HG03095 (cell line): ENCODE measurements around the gene SUZ12.
A peak's percentile ranks its signal among the peaks of the same experiment; 100 is the strongest.
"Not testable (repeated sequence)": the region's sequence is repeated elsewhere in the genome, so short reads cannot be mapped to it uniquely, and the experiment has no call there.

Experiments
- ATAC-seq: cut with Tn5 transposase; IDR thresholded peaks from one replicate; pipeline ENCODE4 v1.9.1; 2021; ENCODE audit warnings: moderate library complexity; ENCODE audit not compliant: unreplicated experiment

Gene SUZ12

GRCh38 chr17:31936615-31937609, at the start of gene SUZ12:
SUZ12 (plus strand) TSS chr17:31937007; CDS start chr17:31937247, 240 bp downstream.
- ATAC-seq, result peak; percentile 96

DNA sequence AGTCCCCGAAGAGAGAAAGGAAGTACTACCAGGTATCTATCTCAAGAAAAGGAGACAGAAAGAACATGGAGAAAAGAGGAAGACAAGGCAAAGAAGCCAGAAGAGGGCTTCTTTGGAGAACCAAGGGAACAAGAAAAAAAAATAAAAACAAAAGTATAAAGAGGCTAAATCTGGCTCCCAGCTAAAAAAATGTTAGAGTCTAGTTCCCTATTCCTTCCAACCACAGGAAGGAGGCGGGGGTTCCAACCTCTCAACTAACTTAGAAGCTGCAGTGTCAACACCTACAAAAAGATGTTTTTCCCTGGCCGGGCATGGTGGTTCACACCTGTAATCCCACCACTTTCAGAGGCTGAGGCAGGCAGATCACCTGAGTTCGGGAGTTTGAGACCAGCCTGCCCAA, 48.7 kb upstream of the SUZ12 start:
- no peak for ATAC-seq

- ATAC-seq, result no peak
Measured at GRCh38 chr17:31900877-31901276, 35.9 kb upstream of the SUZ12 start.

DNA sequence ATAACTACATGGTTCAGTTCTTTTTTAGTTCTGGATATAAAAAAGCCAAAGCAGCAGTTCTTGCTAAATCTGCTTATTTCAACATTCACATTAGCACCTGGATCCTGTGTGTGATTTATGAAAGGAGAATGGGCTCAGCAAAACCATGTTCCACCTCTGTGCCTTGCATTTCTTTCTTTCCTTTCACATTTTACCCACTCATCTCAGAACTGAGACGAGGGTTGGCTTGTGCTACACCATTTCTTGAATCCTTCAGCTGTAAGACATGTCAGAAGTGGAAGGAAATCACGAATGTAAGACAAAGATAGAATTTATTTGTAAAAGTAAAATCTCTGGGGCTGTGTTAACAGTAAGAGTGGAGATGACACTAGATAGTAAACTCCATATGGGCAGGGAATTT, 34.1 kb upstream of the SUZ12 start:
- ATAC-seq, result no peak

GRCh38 chr17:31903401-31903800, 33.4 kb upstream of the SUZ12 start:
- no peak for ATAC-seq

- no peak for ATAC-seq
Measured at GRCh38 chr17:31907342-31907962, 29.4 kb upstream of the SUZ12 start.

- no peak for ATAC-seq
Measured at GRCh38 chr17:31908386-31908785, 28.4 kb upstream of the SUZ12 start.

GRCh38 chr17:31912705-31913104, 24.1 kb upstream of the SUZ12 start:
- ATAC-seq, result not testable (repeated sequence)

DNA sequence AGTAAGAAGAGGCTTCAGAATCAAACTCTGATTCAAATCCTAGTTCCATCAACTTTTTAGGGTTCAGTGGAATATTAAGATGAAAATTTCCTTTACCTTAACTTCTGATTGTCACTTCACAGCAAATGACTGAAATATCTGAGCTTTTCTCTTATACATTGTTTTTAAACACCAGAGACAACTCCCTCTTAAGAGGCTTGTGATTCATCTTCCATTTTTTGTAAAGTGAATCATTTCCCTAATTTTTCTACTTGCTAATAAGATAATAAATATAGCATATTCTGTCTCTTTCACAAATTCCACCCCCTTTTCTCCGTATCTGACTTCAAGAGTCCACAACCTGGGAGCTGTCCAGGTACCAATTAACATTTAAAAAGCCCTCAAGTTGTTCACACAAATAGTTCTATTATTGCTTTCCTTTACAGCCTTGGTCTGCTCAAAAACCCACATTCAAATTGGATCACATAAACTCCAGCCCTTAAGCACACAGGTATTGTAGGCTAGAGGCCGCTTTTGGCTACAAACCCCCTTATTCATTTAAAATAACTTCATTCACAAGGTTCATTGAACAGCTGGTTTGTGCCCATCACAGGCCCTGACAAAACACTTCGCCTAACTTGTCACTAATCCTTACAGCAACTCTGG, 21.2 kb upstream of the SUZ12 start:
- no peak for ATAC-seq

DNA sequence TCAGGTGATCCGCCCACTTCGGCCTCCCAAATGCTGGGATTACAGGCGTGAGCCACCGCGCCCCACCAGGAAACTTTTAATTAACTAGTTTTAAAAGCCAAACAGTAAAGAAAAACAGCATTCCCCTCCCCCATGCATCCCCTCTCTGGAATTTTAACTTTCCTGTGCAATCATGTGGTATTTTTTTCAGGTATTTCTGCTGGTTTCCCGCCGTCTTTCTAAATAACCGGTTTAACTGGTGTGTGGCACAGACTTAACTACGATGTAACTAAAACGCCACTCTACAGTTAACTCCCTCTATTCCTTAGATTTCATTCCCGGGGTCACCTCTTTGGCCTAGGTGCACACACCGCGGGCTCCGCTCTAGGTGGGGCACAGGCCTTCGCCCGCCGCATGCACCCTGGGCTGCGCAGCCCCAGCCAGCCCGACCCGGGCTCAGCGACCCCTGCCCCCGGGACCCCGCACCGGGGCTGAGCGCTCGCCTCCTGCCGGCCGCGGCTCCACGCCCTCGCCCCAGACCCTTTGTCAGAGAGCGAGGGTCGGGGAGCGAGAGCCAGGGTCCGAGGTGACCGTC, 20.2 kb upstream of the SUZ12 start:
- ATAC-seq, result no peak

DNA sequence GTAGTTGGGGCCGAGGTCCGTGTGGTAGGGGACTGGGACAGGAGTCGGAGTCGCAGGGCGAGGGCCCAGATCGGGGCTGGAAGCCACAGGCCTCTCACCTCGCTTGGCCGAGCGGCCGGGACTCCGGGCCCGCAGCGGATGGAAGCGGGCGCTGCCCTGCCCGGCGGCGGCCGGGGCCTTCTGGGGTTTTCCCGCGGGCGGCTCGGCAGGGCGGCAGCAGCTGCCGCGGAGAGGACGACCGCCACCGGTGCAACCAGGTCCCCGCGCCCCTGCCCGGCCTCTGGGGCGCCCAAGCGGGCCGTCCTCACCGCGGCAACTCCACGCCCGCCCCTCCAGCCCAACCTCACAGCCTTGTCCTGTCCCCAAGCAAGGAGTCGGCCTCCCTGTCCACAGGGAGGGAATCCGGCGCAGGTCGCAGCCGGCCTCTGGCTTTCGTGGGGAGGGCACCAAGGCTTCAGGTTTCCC, 19.7 kb upstream of the SUZ12 start:
- ATAC-seq, result no peak

- not testable (repeated sequence) for ATAC-seq
Measured at GRCh38 chr17:31917721-31918120, 19.1 kb upstream of the SUZ12 start.

- ATAC-seq, result no peak
Measured at GRCh38 chr17:31918701-31919128, 18.1 kb upstream of the SUZ12 start.

- ATAC-seq, result no peak
Measured at GRCh38 chr17:31919802-31920525, 16.8 kb upstream of the SUZ12 start.

DNA sequence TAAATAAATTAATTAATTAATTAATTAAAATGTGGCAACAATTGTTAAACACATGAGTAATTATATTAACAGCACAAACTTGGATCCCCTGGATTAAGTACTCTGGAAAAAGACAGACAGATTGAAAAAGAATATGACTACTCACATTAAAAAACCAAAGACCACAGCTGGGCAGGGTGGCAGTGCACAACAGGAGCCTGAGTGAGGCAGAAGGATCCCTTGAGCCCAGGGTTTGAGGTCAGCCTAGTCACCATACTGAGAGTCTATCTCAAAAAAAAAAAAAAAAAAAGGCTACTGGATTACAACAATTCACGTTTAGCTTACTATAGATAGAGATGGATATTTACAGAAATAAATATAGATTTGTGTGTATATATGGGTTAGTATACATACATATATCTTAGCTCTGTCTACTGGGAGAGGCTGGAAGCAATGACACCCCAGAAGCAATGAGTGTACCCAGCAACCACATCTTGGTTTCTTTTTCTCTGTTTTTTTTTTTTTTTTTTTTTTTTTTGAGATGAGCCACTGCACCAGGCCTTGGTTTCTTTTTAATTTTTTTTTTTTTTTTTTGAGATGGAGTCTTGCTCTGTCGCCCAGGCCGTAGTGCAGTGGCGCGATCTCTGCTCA, 10.6 kb upstream of the SUZ12 start:
- ATAC-seq, result no peak

DNA sequence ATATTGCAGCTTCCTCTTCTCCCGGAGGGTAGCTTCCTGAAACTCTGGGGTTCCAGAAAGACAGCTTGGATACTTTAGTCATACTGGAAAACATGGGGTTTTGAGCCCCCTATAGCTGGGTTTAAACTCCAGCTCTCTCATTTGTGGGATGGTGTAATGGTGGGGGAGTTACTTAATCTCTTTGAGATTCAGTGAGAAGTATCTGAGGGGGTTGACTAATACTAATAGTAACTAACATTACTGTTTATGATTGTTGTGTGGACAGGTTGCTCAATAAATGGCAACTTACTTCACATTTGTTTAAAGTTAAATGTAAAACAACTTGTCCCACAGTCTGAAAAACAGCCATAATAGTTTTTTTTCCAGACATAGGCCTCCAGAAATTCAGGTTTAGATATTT, 5.1 kb upstream of the SUZ12 start:
- no peak for ATAC-seq

DNA sequence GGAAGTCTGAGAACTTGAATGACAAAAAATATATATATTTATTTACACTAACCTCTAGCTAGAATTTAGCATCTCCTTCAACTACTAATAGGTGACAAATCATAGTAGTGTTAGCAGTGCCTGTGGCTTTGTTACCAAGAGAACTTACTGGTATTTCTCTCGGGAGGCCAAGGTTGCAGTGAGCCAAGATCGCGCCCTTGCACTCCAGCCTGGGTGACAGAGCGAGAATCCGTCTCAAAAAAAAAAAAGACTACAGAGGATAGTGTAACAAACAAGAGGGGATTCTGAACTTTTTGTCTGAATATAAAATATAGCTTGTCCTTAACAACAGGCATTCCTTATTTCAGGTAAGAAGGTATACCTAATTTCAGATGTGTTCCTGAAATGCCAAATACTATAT, 1.3 kb upstream of the SUZ12 start:
- ATAC-seq, result no peak

DNA sequence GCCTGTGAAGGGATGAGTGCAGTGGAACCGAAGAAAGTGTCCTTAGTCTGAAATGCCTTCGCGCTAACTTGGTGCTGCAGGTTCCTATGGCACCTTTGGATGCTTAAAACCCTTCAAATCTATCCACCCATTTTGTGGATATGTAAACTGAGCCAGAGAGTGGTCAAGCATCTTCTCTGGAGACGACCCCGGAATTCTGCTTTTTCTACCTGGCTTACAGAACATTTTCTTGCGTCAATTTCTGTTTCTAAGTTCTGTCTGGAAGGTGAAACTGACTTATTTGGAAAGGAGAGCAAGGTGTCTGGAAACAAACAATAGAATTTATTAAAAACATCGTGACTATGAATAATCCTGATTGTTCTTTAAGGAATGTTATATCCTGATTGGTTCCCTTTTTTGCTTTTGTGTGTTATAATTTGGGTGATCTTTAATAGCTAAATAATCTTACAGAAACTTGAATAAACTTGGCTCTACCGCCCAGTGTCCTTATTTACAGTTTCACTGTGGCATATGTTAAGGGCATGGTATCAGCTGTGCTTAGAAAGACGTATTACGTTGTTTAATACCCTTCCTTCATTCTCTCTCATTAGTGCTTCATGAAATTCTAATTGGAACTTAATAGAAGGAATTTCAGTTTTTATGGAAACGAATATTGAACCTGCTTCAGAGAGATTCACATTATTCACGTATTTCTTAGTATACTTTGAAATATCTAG, 1.3 kb downstream of the SUZ12 start:
- not testable (repeated sequence) for ATAC-seq

DNA sequence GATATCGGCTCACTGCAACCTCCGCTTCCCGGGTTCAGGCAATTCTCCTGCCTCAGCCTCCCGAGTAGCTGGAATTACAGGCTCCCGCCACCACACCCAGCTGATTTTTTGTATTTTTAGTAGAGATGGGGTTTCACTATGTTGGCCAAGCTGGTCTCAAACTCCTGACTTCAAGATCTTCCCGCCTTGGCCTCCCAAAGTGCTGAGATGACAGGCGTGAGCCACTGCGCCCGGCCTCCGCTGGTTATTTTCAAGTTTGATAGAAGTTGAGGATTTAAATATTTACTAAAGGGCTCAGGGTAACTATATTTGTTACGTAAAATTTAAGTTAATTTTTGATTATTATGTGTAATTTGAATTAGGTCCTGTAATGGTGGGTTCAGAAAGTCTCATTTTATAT, 5.1 kb downstream of the SUZ12 start:
- ATAC-seq, result not testable (repeated sequence)
